Mucosa of descending colon (tissue), 3 donors: Measurements from ENCODE around the gene SLC6A3. TPM values are rescaled to one million over a fixed set of nuclear protein-coding genes. Genes with fewer than 3 reads are reported as not detected.
"Not testable (repeated sequence)": the region's sequence is repeated elsewhere in the genome, so short reads cannot be mapped to it uniquely, and the experiment has no call there.

Experiments used
- ATAC-seq: fragments of 200-7000 bp; cut with Tn5 transposase; one replicate; pipeline ENCODE4 v1.9.1; 2020; ENCODE audit warnings: mild to moderate bottlenecking, moderate library complexity
- DNase-seq, 3 donors: peaks; one replicate each; pipeline ENCODE4 v3.0.0-alpha.2; 2020
- H3K36me3 ChIP-seq: fragments of 200-600 bp; one replicate; pipeline ENCODE4 v1.8.0; 2021; ENCODE audit warnings: low read depth, mild to moderate bottlenecking
- H3K4me1 ChIP-seq: fragments of 200-600 bp; one replicate; pipeline ENCODE4 v1.8.0; 2021; ENCODE audit warnings: low read depth, mild to moderate bottlenecking
- H3K4me3 ChIP-seq: fragments of 200-600 bp; one replicate; pipeline ENCODE4 v1.8.0; 2021; ENCODE audit warnings: mild to moderate bottlenecking
- H3K9me3 ChIP-seq: fragments of 200-600 bp; one replicate; pipeline ENCODE4 v1.8.0; 2021; ENCODE audit warnings: mild to moderate bottlenecking
- intact Hi-C, 2 donors: fragments of 100-400 bp; cut with DNase I in 1 of 2; cut with micrococcal nuclease in 1 of 2; formaldehyde crosslinking; loops; one replicate each; pipeline versions ENCODE4 v1.11.0 to v1.11.1; 2022; cut with DNase I, micrococcal nuclease
- total RNA-seq, 3 donors: library from RNA; stranded (reverse); fragmentation: NEBNext Ultra II Directional in 2 of 3; extraction: Animal tissue kit (Norgen Biotek cat#: 25700) in 2 of 3; gene quantifications; one replicate each; pipeline versions ENCODE4 v1.2.1 to v1.2.4, GENCODE V29; 2021 to 2023
- TF ChIP-seq, protein P1 (sequence below): fragments of 200-600 bp; IDR thresholded peaks from one replicate; pipeline ENCODE4 v1.8.0; 2022; ENCODE audit warnings: antibody characterized with exemption, mild to moderate bottlenecking
- donor health status: DM: no; HTN: no; CAD: no; lungs with moderate emphysema.
- donor health status: DM: no; HTN: no; CAD: no.
- donor health status: DM: no; HTN: yes; CAD: no.

Gene SLC6A3
- total RNA-seq, 3 donors from 2014 or later, result not detected

DNA sequence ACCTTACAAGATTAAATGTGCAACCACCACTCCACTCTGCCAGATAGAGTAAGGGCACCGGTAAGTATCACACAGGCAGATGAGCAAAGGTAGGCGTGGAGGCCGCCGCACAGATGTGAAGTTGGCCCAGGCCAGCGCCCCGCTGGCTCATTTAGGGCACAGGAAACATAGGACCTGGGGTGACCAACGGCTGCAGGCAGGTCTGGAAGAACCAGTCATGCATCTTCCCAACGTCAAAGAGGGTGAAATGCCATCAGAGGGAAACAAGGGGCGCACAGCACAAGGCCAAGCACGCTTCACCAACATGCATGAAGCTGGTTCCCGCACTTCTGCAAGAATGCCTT is 31.7 kb upstream of the SLC6A3 start:
- no peaks in the 10 kb centered on the region for H3K36me3 ChIP-seq
- no peaks in the 10 kb centered on the region for H3K4me1 ChIP-seq
- H3K9me3 ChIP-seq, result no peaks in the 10 kb centered on the region
- H3K4me3 ChIP-seq, result no peak overlapping the region
- no peak for DNase-seq
- ATAC-seq, result no peak
- TF ChIP-seq, protein P1, sequence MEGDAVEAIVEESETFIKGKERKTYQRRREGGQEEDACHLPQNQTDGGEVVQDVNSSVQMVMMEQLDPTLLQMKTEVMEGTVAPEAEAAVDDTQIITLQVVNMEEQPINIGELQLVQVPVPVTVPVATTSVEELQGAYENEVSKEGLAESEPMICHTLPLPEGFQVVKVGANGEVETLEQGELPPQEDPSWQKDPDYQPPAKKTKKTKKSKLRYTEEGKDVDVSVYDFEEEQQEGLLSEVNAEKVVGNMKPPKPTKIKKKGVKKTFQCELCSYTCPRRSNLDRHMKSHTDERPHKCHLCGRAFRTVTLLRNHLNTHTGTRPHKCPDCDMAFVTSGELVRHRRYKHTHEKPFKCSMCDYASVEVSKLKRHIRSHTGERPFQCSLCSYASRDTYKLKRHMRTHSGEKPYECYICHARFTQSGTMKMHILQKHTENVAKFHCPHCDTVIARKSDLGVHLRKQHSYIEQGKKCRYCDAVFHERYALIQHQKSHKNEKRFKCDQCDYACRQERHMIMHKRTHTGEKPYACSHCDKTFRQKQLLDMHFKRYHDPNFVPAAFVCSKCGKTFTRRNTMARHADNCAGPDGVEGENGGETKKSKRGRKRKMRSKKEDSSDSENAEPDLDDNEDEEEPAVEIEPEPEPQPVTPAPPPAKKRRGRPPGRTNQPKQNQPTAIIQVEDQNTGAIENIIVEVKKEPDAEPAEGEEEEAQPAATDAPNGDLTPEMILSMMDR, result no peak
- intact Hi-C loops, result no loop called here

DNA sequence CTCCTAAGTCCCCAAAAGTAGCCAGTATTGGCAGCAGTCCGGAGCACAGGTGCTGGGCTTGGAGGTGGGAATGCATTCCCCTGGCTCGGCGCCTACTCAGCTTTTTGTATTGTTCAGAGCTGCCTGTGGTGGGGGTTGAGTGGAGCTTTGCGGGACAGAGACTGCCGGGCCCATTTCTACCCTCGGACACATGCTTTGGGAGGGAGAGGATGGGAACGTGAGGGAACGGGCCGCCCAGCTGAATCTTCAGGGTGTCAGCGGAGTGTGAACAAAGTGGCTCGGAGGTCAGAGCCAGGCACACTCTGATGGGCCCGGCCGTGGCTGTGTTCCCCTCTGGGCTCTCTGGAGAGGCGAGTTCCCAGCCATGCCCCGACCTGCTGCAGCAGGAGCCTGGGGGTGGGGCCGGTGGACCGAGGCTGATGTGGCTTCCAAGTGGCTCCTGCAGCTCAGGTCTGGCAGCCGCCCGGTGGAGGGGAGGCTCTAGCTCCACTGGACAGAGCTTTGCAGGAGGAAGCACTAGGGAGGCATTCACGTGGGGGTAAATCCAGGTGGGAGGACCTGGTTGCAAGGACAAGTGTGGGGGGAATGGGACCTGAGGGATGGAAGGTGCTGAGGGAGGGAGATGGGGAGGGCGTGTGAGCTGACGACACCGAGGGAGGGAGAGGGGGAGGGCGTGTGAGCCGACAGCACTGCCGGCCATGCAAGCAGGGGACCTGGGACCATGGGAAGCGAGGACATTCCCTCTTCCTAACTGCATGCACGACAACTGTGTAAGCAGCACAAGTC is 31.1 kb upstream of the SLC6A3 start:
- TF ChIP-seq, protein P1, result no peak
- no peaks in the 10 kb centered on the region for H3K36me3 ChIP-seq
- no peak overlapping the region for H3K4me3 ChIP-seq
- intact Hi-C loops, result no loop called here
- no peaks in the 10 kb centered on the region for H3K4me1 ChIP-seq
- H3K9me3 ChIP-seq, result no peaks in the 10 kb centered on the region
- DNase-seq (peak in 2 of 3 donors; percentile 18 to 57), ATAC-seq (no peak)

DNA sequence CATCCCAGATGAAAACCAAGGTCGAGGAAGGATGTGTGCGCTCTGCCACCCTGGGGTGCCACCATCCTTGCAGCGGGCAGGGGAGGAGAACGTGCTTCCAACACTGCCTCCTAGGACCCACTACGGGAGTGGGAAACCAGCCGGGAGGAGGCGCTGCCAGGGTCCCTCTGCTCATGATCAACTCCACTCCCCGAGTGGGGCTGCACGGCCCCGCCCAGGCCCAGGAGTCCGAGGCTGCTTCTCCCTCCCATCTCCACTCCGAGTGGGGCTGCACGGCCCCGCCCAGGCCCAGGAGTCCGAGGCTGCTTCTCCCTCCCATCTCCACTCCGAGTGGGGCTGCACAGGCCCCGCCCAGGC is 30.3 kb upstream of the SLC6A3 start:
- intact Hi-C loops, ATAC-seq, H3K4me3 ChIP-seq, H3K9me3 ChIP-seq, H3K36me3 ChIP-seq, H3K4me1 ChIP-seq: not testable (repeated sequence)
- peak in 1 of 3 donors; percentile 46 for DNase-seq

DNA sequence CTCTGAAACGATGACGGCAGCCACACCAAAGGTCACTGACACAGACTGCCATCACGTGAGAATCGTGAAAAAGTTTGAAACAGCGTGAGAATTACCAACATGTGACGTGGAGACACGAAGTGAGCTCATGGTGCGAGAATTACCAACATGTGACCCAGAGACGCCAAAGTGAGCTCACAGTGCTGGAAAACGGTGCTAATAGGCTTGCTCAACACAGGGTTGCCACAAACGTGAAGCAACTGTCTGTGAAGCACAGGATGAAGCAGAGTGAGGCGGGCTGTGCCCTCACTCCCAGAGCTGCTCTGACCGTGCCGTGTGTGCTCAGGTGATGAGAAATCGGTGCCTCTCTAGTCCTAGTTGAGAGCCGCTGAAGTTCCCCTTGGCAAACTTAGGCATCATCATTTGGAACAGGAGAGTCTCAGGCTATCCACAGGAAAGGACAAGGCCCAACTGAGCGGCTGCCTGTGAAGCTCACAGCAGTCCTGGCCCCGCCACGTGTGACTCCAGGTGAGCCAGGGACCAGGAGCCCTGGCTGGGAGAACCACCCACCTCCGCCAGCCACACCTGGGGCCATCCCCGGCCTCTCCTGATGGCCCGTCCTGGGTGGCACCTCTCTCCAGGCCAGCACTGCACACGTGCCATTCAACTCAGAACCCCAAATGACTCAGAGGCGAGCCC is 29.8 kb upstream of the SLC6A3 start:
- intact Hi-C loops, result no loop called here
- TF ChIP-seq, protein P1, result no peak
- H3K4me1 ChIP-seq, result no peaks in the 10 kb centered on the region
- DNase-seq, result peak in 1 of 3 donors; percentile 16
- ATAC-seq, result no peak
- no peaks in the 10 kb centered on the region for H3K36me3 ChIP-seq
- no peak overlapping the region for H3K4me3 ChIP-seq
- no peaks in the 10 kb centered on the region for H3K9me3 ChIP-seq

DNA sequence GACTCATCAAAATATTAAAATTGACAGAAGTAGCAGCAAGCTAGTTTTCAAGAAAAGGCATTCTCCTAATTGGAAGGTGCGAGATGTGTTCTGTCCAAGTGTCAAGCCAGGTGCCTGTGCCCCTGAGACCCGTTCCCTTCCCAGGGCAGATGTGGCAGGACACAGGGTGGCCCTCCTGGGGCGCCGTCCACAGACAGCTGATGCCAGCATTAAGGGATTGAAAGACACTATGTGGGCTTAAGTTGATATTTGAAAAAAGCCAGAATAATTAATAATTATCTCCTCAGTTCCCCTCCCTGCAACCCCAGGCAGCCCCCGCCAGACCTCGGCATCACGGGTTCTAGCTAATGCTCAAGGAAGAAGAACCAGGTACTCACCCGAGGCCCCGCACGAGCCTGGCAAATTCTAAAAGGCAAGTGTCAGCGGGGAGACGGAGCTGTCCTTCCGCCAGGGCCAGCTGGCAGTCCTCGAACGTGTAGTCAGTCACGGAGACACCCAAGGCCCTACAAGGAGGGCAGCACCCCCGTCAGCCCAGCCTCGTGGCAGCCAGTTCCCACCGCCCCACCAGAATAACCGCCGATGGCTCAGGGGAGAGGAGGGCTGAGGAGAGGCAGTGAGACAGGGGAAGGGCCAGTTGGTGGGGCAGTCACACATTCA is 29.1 kb upstream of the SLC6A3 start:
- Histone ChIP-seq H3K9me3 (no peaks in the 10 kb centered on the region), H3K36me3 (no peaks in the 10 kb centered on the region), H3K4me1 (no peaks in the 10 kb centered on the region), H3K4me3 (no peak overlapping the region)
- ATAC-seq (no peak), DNase-seq (peak in 2 of 3 donors; percentile 25 to 44)
- TF ChIP-seq, protein P1, result no peak
- intact Hi-C loops, result no loop called here

DNA sequence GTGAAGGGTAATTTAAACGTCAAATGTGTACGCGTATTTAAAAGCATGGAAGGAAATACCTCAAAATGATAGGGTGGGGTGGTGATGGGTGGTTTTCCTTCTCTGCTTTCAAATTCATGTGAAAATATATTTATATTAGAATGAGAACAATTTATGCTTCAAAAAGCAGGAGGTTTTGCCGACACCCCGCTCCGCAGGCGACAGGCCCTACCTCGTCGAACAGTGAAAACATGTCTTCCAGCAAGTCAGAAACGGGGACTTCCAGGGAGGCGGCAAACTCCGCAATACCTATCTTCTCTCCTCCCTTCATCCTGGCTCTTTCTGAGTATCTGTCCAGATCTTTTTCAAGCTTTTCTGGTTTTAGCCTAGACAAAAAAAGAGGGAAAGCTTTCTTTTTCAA is 28.5 kb upstream of the SLC6A3 start:
- H3K36me3 ChIP-seq, result no peaks in the 10 kb centered on the region
- no peak for DNase-seq
- no peaks in the 10 kb centered on the region for H3K4me1 ChIP-seq

More for the DNA sequence above, 28.5 kb upstream of the SLC6A3 start:
- intact Hi-C loops, result no loop called here
- Histone ChIP-seq H3K9me3 (no peaks in the 10 kb centered on the region), H3K4me3 (no peak overlapping the region)
- ATAC-seq, result no peak
- TF ChIP-seq, protein P1, result no peak
